Lower leg skin (tissue), 3 donors: ENCODE results near the gene CRELD2.

ENCODE experiments used
- POLR2A ChIP-seq, 2 donors: fragments of 450-650 bp; IDR thresholded peaks; one replicate each; pipeline ENCODE4 v1.6.1; 2016 to 2017; ENCODE audit warnings: antibody characterized with exemption in 2 of 2, mild to moderate bottlenecking in 1 of 2, moderate library complexity in 1 of 2
- TF ChIP-seq, protein P1 (sequence below), 3 donors: fragments of 450-650 bp; IDR thresholded peaks; one replicate each; pipeline ENCODE4 v1.5.1; 2016; ENCODE audit warnings: antibody characterized with exemption in 3 of 3, mild to moderate bottlenecking in 3 of 3, moderate library complexity in 2 of 3

DNA sequence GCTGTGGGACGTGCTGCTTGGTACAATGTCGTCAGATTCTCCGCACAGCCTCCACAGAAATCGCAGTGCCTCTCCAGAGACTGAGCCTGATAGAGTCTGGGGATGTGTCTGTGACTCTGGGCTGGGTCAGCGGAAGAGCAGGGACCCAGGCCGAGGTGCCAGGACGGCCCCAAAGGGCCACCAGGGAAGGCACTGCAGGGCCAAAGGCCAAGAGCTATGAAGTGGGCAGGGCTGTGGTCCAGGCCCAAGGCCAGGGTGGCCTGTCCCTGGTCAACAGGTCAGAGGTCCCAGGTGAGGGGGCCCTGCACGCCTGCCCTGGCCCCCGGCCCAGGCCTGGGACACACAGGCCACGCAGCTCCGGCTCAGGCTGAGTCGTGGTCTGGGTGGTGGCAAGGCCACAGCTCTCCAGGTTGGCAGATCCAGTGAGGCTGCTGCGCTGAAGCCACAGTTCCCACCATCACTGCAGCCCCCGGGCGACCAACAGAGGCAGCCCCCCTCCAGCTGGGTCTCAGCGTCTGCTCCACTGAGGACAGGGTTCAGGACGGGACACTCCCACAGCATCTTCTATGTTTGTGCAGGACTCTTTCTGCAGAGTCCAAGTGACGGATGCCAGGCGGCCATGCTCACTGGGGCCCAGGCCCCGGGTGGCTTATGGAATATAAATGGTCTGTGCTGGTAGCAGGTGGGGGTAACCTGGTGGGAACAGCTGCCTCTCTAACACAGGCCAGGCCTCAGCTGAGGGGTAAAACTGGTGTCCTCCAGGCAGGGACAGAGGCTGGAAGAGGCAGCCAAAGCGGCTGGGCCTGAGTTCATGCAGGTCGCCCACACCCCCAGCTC is 37.4 kb downstream of the CRELD2 start:
- TF ChIP-seq, protein P1, sequence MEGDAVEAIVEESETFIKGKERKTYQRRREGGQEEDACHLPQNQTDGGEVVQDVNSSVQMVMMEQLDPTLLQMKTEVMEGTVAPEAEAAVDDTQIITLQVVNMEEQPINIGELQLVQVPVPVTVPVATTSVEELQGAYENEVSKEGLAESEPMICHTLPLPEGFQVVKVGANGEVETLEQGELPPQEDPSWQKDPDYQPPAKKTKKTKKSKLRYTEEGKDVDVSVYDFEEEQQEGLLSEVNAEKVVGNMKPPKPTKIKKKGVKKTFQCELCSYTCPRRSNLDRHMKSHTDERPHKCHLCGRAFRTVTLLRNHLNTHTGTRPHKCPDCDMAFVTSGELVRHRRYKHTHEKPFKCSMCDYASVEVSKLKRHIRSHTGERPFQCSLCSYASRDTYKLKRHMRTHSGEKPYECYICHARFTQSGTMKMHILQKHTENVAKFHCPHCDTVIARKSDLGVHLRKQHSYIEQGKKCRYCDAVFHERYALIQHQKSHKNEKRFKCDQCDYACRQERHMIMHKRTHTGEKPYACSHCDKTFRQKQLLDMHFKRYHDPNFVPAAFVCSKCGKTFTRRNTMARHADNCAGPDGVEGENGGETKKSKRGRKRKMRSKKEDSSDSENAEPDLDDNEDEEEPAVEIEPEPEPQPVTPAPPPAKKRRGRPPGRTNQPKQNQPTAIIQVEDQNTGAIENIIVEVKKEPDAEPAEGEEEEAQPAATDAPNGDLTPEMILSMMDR (IDR thresholded peaks at IDR 0.05), result no peak
- no peak for TF ChIP-seq POLR2A (IDR thresholded peaks at IDR 0.05)
